HL-60/S4 treated with phorbol 12-myristate 13-acetate at 8.2 ng/mL for 4 days and 3 days (cell line): ENCODE results near the gene MAST4.

Experiments
- in situ Hi-C: fragments of 300-500 bp; cut with MboI; formaldehyde crosslinking; loops from 2 replicates; pipeline ENCODE4 v1.15.0; 2022; ENCODE audit warnings: low sequenced_read_pairs

MAST4 gene

GRCh38 chr5:67216564-67216963 lies 620.4 kb downstream of the MAST4 start:
- in situ Hi-C loops = no loop called here
